Ishikawa (cell line): ENCODE measurements around the gene FST.

ENCODE experiments used
- CREB1 ChIP-seq: IDR thresholded peaks from 2 replicates; pipeline ENCODE4 v1.6.1; 2012; ENCODE audit warnings: low read depth
- FOXM1 ChIP-seq: IDR thresholded peaks from 2 replicates; pipeline ENCODE4 v1.6.1; 2012; ENCODE audit warnings: low read depth, borderline replicate concordance
- MAX ChIP-seq: IDR thresholded peaks from 2 replicates; pipeline ENCODE4 v1.6.1; 2012
- NFIC ChIP-seq: IDR thresholded peaks from 2 replicates; pipeline ENCODE4 v1.6.1; 2012
- RAD21 ChIP-seq: IDR thresholded peaks from 2 replicates; pipeline ENCODE4 v1.6.1; 2012; ENCODE audit warnings: low read depth
- REST ChIP-seq: IDR thresholded peaks from 2 replicates; pipeline ENCODE4 v1.6.1; 2012; ENCODE audit warnings: low read depth, mild to moderate bottlenecking
- TAF1 ChIP-seq: IDR thresholded peaks from 2 replicates; pipeline ENCODE4 v1.6.1; 2012; ENCODE audit warnings: low read depth, mild to moderate bottlenecking
- TEAD4 ChIP-seq: IDR thresholded peaks from 2 replicates; pipeline ENCODE4 v1.6.1; 2012
- USF1 ChIP-seq: IDR thresholded peaks from 2 replicates; pipeline ENCODE4 v1.6.1; 2012
- YY1 ChIP-seq: IDR thresholded peaks from 2 replicates; pipeline ENCODE4 v1.6.1; 2012; ENCODE audit warnings: low read depth

DNA sequence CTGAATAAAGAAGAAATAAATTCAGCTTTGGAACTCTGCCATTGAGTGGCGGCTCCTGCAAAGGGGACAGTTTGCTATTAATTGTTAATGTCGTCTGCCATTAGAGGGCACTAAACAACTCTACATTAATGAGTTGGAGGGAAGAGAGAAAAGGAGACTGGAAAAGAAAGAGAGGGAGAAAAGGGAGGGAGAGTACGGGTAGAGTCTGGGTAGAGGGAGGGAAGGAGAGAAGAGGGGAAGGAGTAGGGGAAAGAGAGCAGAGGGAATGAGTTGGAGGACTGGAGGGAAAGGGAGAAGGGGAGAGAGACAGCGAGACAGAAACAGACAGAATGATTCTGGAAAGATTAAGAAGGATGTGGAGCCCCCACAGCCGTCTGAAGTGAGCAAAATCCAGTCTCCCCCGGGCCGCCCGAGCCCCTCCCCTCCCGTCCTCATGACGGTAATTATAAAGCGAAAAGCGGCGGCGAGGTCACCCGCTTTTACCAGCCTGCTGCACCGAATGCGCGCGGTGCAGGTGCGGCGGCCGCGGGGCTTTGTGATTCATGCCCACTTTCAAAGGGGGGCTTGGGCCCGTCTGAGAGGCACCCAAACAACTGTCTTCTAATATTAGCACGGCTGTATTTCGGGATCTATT is 1.9 kb upstream of the FST start:
- TF ChIP-seq TAF1 (no peak), REST (no peak), YY1 (no peak), RAD21 (peak; percentile 79), USF1 (no peak), NFIC (0 out of 2 replicates have a peak, but pooled peaks have one; percentile 26), CREB1 (no peak), FOXM1 (no peak), TEAD4 (no peak), MAX (no peak)
